ENCODE data around the gene NUMBL. TPM values are rescaled to one million over a fixed set of nuclear protein-coding genes. Genes with fewer than 3 reads are reported as not detected.

NUMBL gene
- total and polyA plus RNA-seq, 9 of the 15 experiments (the other 6 are each of a cell fraction or from before 2014, with no cell fraction given): 0.39 to 38.6 (median 6.6) TPM

GRCh38 chr19:40716482-40717324, 26.3 kb upstream of the NUMBL start, which contains the start of the genes COQ8B and ITPKC (continued):
- TF ChIP-seq REST (IDR thresholded peaks at IDR 0.05; ENCODE audit: borderline replicate concordance): no peak
- TF ChIP-seq REST (CRISPR knock-in tag; IDR thresholded peaks at IDR 0.05; ENCODE audit: low read depth): no peak
- no peak for TF ChIP-seq ILK (tag; IDR thresholded peaks at IDR 0.05; ENCODE audit: borderline replicate concordance, low read depth)
- no peak for TF ChIP-seq TCF15 (CRISPR knock-in tag; IDR thresholded peaks at IDR 0.05)
- TF ChIP-seq RBM17 (IDR thresholded peaks at IDR 0.05; ENCODE audit: borderline replicate concordance, low read depth, low read length): no peak
- TF ChIP-seq USF1 (CRISPR knock-in tag; IDR thresholded peaks at IDR 0.05): no peak
- no peak for TF ChIP-seq FOXK2 (conservative IDR thresholded peaks at IDR 0.05 in 1 of 2, IDR thresholded peaks at IDR 0.05 in 1 of 2; ENCODE audit: low read depth in 2 of 2)
- no peak for TF ChIP-seq NFYB (IDR thresholded peaks at IDR 0.05; ENCODE audit: extremely low read depth, insufficient read length)
- TF ChIP-seq RAD21 (CRISPR knock-in tag; conservative IDR thresholded peaks at IDR 0.05 in 1 of 2, IDR thresholded peaks at IDR 0.05 in 1 of 2): no peak; a peak in 1 of 4 replicates
- TF ChIP-seq TBL1XR1 (IDR thresholded peaks at IDR 0.05; ENCODE audit: low read length in 2 of 2): no peak
- no peak for TF ChIP-seq HDAC3 (IDR thresholded peaks at IDR 0.05; ENCODE audit: borderline replicate concordance, partially characterized antibody)
- TF ChIP-seq GTF3C2 (IDR thresholded peaks at IDR 0.05; ENCODE audit: borderline replicate concordance, extremely low read depth, insufficient read length): peak; percentile 91
- no peak for TF ChIP-seq NR4A1 (CRISPR knock-in tag; IDR thresholded peaks at IDR 0.05)
- TF ChIP-seq NR4A1 (tag; IDR thresholded peaks at IDR 0.05): no peak

Data from K562 (cell line).